ENCODE data around the gene CNOT4.

CNOT4 gene, protein sequence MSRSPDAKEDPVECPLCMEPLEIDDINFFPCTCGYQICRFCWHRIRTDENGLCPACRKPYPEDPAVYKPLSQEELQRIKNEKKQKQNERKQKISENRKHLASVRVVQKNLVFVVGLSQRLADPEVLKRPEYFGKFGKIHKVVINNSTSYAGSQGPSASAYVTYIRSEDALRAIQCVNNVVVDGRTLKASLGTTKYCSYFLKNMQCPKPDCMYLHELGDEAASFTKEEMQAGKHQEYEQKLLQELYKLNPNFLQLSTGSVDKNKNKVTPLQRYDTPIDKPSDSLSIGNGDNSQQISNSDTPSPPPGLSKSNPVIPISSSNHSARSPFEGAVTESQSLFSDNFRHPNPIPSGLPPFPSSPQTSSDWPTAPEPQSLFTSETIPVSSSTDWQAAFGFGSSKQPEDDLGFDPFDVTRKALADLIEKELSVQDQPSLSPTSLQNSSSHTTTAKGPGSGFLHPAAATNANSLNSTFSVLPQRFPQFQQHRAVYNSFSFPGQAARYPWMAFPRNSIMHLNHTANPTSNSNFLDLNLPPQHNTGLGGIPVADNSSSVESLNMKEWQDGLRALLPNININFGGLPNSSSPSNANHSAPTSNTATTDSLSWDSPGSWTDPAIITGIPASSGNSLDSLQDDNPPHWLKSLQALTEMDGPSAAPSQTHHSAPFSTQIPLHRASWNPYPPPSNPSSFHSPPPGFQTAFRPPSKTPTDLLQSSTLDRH

DNA sequence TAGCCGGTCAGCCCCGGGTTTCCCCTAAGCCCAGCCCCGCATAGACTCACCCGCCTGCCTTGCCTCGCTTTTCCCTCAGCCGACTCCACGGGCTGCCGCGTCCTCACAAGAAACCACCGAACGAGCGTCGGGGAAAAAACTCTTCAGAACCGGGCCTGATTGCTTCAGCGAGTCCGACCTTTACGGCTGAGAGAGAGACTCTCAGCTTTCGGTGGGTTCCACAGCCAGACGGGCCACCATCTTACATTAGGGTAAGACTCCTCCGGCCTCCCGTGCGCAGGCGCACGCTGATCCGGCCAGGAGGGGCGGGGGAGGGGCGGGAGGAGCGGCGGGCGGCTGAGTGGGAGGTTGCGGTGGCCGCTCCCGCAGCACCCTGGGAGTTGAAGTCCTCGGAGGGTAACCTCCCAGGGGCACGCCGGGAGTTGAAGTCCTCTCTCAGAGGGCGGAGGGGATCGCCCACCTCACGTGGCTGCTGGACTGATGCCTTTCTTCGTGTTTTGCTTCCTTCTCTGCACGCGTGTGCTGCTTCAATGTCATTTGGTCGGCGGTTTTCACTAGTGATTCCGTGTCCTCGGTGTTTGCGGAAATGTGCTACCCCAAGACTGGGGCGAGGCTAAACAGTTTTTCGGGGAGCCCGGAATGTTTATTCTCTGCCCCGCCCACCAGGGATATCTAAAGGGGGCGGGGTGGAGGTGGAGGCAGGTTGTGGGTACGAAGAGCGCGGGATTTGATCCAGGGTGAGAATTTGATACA lies at the start of gene CNOT4:
CNOT4 (minus strand) TSS at position 264 of the 753 bp plus-strand sequence. CDS start 71,771 bp downstream, outside the sequence.
- peak; percentile 97 for DNase-seq (ENCODE audit: low read depth)

DNA sequence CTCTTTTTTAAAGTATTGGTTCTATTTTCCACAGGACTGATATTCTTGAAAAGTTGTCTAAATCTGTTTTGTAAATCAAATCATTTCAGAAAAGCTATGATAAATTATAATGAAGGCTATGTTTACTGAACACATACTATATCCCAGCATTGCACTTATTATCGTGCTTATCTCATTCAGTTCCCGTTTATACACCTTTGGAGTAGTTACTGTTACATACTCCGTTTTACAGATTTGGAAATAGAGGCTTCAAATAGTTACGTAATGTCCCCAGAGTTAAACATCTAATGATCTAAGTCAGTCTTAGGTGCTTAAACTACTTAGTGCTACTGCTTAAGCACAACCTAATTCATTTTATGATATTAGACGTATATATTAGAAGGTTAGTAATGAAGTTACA lies 49.0 kb upstream of the CNOT4 start:
- no peak for DNase-seq (ENCODE audit: low read depth)

DNA sequence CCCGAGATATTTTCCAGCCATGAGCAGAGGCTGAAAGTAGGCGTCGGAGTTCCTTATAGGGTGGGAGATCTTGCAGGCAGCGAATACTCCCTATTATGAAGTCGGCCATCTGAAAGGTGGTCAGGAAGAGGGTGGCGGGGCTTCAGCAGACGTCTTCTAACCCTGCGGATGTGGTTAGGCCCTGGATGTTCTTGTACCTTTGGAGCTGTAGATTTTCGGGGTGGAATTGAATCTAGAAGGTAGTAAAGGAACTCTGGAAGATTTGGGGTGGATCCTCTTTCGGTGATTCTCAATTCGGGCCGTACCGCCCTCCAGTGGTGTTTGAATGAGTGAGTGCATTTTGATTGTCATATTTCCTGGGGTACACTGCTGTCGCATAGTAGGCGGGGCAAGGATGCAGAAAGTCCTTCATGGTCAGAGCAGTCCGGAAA lies 48.5 kb upstream of the CNOT4 start:
- DNase-seq (ENCODE audit: low read depth) = peak; percentile 61

DNA sequence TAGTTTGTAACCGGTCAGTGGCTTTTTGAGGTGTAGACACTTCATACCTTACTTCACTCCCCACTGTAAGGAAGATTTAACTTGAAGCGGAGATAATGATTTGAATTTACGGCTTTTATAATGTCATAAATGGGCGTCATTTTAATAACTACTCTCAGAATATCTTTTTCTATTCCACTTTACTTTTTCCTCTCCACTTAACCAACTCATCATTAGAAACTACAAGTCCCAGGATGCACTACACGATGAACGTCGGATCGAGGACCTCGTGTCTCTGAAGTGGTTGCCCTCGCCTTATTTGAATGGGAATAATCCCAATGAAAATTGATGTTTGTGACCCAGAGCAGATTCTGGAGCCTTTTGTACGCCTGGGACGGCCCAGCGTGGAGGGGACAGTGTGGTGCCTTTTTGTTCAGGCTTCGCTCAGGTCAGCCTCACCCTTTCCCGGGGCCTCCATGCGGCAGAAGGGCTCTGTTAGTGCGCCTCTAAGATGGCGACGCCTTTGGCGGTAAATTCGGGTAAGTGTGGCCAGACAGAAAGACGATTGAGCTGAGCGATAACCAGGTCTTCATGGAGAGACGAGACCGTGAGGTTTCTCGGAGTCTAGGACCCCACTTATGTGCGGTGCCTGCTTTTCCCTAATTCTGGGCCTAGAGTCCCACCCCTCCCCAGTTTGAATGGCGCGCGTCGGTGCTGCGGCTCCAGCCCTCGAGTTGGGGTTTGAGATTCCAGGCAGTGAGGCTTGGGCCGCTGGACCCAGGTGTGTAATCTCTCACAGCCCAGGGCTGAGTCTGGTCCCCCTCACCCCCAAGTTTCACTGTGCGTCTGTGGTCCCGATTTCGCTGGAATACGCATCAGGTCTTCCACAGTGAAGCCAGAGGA lies 47.8 kb upstream of the CNOT4 start, which contains the start of gene NUP205:
NUP205 (plus strand) TSS at position 463 of the 882 bp plus-strand sequence; CDS start at position 491, 28 bp downstream.
- peak; percentile 80 for DNase-seq (ENCODE audit: low read depth)

GRCh38 chr7:135553346-135553745 lies 43.4 kb upstream of the CNOT4 start:
- no peak for DNase-seq (ENCODE audit: low read depth)

- DNase-seq (ENCODE audit: low read depth) = no peak
These were observed 42.2 kb upstream of the CNOT4 start for GRCh38 chr7:135552148-135552547.

DNA sequence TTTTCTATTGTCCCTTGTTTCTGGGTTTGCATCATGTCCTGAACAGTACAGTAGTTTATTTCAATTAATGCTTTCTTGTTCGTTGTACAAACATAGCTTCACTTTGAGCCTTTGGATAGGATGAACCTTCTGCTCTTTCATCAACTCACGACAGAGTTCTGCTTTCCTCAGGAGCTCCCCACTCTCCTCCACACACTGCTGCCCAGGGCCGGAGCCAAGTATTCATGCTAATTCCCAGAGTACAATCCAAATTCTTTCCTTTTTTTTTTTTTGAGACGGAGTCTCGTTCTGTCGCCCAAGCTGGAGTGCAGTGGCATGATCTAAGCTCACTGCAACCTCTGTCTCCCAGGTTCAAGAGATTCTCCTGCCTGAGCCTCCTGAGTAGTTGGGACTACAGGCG lies 40.3 kb upstream of the CNOT4 start:
- no peak for DNase-seq (ENCODE audit: low read depth)

DNA sequence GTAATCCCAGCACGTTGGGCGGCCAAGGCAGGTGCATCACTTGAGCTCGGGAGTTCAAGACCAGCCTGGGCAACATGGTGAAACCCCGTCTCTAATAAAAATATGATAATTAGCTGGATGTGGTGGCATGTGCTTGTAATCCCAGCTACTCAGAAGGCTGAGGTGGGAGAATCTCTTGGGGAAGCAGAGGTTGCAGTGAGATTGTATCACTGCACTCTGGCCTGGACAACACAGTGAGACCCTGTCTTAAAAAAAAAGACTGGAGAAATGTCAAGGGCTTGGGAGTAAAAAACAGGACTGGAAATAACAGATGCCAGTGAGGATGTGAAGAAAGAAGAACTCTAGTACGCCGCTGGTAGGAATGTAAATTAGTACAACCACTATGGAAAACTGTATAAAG lies 31.1 kb upstream of the CNOT4 start:
- DNase-seq (ENCODE audit: low read depth) = no peak

DNA sequence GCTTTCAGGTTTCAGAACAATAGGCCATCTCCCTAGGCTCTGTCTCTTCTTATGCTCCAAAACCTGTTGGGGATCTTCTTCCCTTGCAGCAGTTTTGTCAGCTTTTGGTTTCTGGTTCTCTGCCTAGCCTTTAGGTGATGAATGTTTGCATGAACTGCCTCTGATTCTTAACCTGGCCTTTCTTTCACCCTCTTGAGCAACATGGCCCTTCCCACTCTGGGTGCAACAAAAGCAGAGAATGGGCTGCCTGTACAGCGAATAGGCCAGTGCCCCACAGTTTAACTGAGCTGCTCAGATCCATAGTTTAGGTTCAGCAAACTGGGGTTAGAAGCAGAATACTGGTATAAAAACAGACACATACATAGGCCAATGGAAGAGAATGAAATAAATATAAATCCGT lies 29.7 kb upstream of the CNOT4 start:
- DNase-seq (ENCODE audit: low read depth) = no peak

DNA sequence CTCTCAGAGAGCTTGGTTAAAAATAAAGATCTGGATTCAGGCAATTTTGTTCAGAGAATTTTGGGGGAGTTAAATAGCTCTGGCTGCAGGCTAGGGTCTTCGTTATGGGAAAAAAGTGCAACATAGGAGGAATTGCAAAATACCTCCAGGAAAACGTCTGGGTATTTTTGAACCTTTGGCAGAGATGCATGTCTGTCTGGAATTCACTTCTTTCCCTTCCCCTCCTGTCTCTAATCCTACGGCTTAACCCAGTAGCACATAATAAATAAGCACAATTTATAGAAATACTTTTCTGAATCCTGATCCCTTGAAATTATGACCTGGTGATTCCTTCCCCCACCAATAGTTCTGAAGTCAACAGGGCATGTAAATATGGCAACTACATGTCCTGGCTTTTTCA lies 28.5 kb upstream of the CNOT4 start:
- DNase-seq (ENCODE audit: low read depth) = peak; percentile 46

DNA sequence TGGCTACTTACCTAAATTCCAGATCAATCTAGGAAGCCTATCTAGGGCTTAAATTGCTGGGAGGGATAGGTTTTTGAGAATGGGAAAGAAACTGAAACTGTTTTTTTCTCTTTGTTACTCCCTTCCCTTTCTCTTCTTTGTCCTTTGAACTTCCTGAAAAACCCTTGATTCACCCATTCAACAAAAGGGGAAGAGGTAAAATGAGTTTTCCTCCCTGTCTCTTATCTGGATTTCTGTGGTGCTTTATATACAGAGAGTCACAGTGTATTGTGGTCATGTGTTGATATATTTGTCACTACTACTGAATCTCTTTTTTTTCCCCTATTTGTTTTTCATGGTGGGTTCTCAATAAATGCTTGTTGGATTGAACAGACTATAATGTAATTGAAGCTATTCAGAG lies 28.0 kb upstream of the CNOT4 start:
- no peak for DNase-seq (ENCODE audit: low read depth)

- no peak for DNase-seq (ENCODE audit: low read depth)
These were observed 27.6 kb upstream of the CNOT4 start for GRCh38 chr7:135537453-135537852.

DNA sequence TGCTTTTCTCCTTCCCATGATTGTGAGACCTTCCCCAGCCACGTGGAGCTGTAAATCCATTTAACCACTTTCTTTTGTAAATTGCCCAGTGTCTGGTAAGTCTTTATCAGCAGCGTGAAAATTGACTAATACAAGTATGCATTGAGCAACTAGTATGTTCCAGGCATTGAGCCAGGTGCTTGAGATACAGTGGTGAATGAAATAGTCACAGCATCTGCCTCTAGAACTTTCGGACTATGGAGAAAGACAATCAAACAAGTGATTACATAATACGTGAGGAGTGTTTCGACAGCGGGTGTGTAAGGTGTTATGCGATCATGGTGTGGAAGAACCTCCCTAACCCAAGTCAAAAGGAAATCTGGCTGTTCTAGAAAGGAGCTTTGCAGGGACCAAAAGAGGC lies 26.2 kb upstream of the CNOT4 start:
- DNase-seq (ENCODE audit: low read depth) = peak; percentile 97

GRCh38 chr7:135527025-135527424 lies 17.1 kb upstream of the CNOT4 start:
- no peak for DNase-seq (ENCODE audit: low read depth)

- DNase-seq (ENCODE audit: low read depth) = no peak
These were observed 15.5 kb upstream of the CNOT4 start for GRCh38 chr7:135525426-135525825.

DNA sequence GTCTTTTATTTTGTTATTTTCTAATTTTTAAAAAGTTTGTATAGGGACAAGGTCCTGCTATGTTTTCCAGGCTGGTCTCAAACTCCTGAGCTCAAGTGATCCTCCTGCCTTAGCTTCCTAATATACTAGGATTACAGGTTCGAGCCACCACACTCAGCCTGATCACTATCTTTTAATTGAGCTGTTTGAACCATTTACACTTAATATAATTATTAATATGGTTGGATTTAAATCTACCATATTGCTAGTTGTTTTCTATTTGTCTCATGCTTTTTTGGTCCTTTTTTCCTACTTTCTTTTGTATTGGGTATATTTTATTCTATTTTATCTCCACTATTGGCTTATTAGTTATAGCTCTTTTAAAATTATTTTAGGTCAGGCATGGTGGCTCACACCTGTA lies 13.2 kb upstream of the CNOT4 start:
- DNase-seq (ENCODE audit: low read depth) = no peak

- DNase-seq (ENCODE audit: low read depth) = no peak
These were observed 12.6 kb upstream of the CNOT4 start for GRCh38 chr7:135522509-135522908.

GRCh38 chr7:135519871-135520270 lies 10.0 kb upstream of the CNOT4 start:
- no peak for DNase-seq (ENCODE audit: low read depth)

- no peak for DNase-seq (ENCODE audit: low read depth)
These were observed 9.4 kb upstream of the CNOT4 start for GRCh38 chr7:135519233-135519688.

DNA sequence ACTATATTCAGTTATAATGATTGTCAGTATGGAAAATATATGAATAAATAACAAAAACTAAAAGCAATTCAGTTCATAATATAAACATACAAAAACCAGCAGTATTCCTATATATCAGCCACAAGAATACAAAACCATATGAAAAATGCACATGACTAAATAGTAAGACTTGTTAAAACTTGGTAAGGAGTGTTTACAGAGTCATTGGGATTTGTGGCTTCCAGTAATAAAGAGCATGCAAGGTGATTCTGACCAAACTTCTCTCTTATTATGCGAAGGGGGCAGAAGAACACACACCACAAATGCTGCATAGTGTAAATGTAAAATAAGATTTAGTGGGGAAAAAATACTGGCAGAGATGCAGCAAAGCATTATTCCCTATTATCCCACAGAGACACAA lies 8.8 kb upstream of the CNOT4 start:
- no peak for DNase-seq (ENCODE audit: low read depth)

DNA sequence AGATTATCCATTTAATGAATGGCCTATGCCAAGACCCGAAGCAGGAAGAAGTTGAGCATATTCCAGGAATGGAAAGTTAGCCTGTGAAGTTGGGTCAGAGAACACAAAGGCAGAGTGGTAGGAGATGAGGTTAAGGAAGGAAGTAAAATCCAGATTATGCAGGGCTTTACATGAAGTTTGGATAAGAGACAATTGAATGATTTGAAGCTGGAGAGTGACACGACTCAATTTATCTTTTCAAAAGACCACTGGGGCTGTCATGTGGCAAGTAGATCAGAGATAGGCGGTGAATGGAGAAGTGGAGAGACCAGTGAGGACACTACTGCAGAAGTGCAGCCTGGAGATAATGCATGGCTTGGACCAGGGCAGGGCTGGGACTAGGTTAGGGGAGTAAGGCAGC lies 7.2 kb upstream of the CNOT4 start:
- DNase-seq (ENCODE audit: low read depth) = no peak

All from iris pigment epithelial cell (primary cell).